ENCODE results near the gene S100Z.
"Not testable (repeated sequence)": the region's sequence is repeated elsewhere in the genome, so short reads cannot be mapped to it uniquely, and the experiment has no call there.

The S100Z gene

GRCh38 chr5:76849419-76850291 lies at the start of gene S100Z:
Gene S100Z, plus strand, starts transcription at chr5:76850014. Its CDS starts 25,346 bp downstream, at chr5:76875360.
- no peak for DNase-seq (ENCODE audit: insufficient read length, low spot score)
- TF ChIP-seq POLR2A (IDR thresholded peaks at IDR 0.05; ENCODE audit: low read depth, low read length) = no peak
- FAIRE-seq = no peak

- no peak for TF ChIP-seq POLR2A (IDR thresholded peaks at IDR 0.05; ENCODE audit: low read depth, low read length)
- FAIRE-seq (no peak), DNase-seq (ENCODE audit: insufficient read length, low spot score) (no peak)
Observed at GRCh38 chr5:76800579-76800978, 49.2 kb upstream of the S100Z start.

- no peak for FAIRE-seq
- DNase-seq (ENCODE audit: insufficient read length, low spot score) = no peak
- no peak for TF ChIP-seq POLR2A (IDR thresholded peaks at IDR 0.05; ENCODE audit: low read depth, low read length)
Observed at GRCh38 chr5:76801159-76801802, 48.5 kb upstream of the S100Z start.

- DNase-seq (ENCODE audit: insufficient read length, low spot score) = no peak
- no peak for TF ChIP-seq POLR2A (IDR thresholded peaks at IDR 0.05; ENCODE audit: low read depth, low read length)
- FAIRE-seq = no peak
Observed at GRCh38 chr5:76801803-76802195, 48.0 kb upstream of the S100Z start.

GRCh38 chr5:76804266-76804665 lies 45.5 kb upstream of the S100Z start:
- DNase-seq (ENCODE audit: insufficient read length, low spot score) (no peak), FAIRE-seq (no peak)
- no peak for TF ChIP-seq POLR2A (IDR thresholded peaks at IDR 0.05; ENCODE audit: low read depth, low read length)

GRCh38 chr5:76805821-76806505 lies 43.9 kb upstream of the S100Z start:
- DNase-seq (ENCODE audit: insufficient read length, low spot score) (peak; percentile 74), FAIRE-seq (peak; percentile 83)
- no peak for TF ChIP-seq POLR2A (IDR thresholded peaks at IDR 0.05; ENCODE audit: low read depth, low read length)

- FAIRE-seq = no peak
- TF ChIP-seq POLR2A (IDR thresholded peaks at IDR 0.05; ENCODE audit: low read depth, low read length) = no peak
- DNase-seq (ENCODE audit: insufficient read length, low spot score) = peak; percentile 86
Observed at GRCh38 chr5:76807296-76807695, 42.5 kb upstream of the S100Z start.

GRCh38 chr5:76808141-76808691 lies 41.6 kb upstream of the S100Z start:
- FAIRE-seq (no peak), DNase-seq (ENCODE audit: insufficient read length, low spot score) (no peak)
- no peak for TF ChIP-seq POLR2A (IDR thresholded peaks at IDR 0.05; ENCODE audit: low read depth, low read length)

- no peak for DNase-seq (ENCODE audit: insufficient read length, low spot score)
- FAIRE-seq = no peak
- no peak for TF ChIP-seq POLR2A (IDR thresholded peaks at IDR 0.05; ENCODE audit: low read depth, low read length)
Observed at GRCh38 chr5:76809141-76809540, 40.7 kb upstream of the S100Z start.

GRCh38 chr5:76810236-76810635 lies 39.6 kb upstream of the S100Z start:
- TF ChIP-seq POLR2A (IDR thresholded peaks at IDR 0.05; ENCODE audit: low read depth, low read length) = no peak
- no peak for DNase-seq (ENCODE audit: insufficient read length, low spot score)
- no peak for FAIRE-seq

GRCh38 chr5:76811214-76811613 lies 38.6 kb upstream of the S100Z start:
- FAIRE-seq = no peak
- TF ChIP-seq POLR2A (IDR thresholded peaks at IDR 0.05; ENCODE audit: low read depth, low read length) = no peak
- DNase-seq (ENCODE audit: insufficient read length, low spot score) = peak; percentile 57

GRCh38 chr5:76812209-76812608 lies 37.6 kb upstream of the S100Z start:
- not testable (repeated sequence) for FAIRE-seq; DNase-seq (ENCODE audit: insufficient read length, low spot score)

GRCh38 chr5:76813982-76814562 lies 35.7 kb upstream of the S100Z start:
- DNase-seq (ENCODE audit: insufficient read length, low spot score) = peak; percentile 96
- no peak for TF ChIP-seq POLR2A (IDR thresholded peaks at IDR 0.05; ENCODE audit: low read depth, low read length)
- FAIRE-seq = peak; percentile 61

Data from H54 (cell line).